Epidermal melanocyte (primary cell): Measurements from ENCODE around the gene MBD3L4.
"Not testable (repeated sequence)": the region's sequence is repeated elsewhere in the genome, so short reads cannot be mapped to it uniquely, and the experiment has no call there.

Source experiments
- DNase-seq: peaks from one replicate; pipeline ENCODE4 v3.0.0; 2011; ENCODE audit warnings: low spot score; ENCODE audit not compliant: insufficient read length

MBD3L4 gene

DNA sequence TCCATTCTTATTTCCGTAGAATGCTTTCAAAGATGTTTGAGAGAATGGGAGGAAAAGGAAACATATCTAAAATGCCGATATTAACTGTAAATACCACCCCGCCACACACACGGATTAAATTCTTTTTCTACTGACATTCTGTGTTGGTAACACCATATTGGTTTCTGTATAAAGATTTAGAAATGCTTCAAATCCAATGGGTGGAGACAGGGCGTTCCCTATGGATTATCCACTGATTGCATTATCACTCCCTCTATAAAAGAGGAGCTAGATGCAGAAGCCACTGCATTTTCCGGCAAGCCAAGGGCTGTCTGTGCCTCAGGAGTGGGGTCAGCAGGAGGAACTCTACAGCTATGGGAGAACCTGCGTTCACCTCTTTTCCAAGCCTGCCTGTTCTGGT lies 9.0 kb upstream of the MBD3L4 start, which contains the start of gene MBD3L2:
TSS of gene MBD3L2 (plus strand) at position 301 of the 400 bp plus-strand sequence. CDS start at position 354, 53 bp downstream.
- not testable (repeated sequence) for DNase-seq

DNA sequence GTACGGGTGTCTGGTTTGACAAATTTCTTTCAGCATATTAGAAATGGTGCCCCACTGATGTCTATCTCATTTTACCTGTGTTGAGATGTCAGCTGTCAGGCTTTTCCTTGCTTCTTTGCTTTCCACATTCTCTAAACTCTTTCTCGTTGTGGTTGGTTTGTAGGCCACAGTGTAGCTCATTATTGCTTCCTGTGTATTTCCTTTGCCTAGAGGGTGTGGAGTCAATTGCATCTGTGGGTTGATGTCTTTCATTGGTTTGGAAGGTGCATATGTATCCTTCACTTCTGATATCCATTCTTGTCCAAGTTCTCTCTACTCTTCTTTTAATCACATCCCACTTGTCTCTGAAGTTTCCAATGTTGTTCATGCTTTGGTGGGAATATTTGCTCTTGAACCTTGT lies 1.6 kb upstream of the MBD3L4 start:
- DNase-seq, result not testable (repeated sequence)

DNA sequence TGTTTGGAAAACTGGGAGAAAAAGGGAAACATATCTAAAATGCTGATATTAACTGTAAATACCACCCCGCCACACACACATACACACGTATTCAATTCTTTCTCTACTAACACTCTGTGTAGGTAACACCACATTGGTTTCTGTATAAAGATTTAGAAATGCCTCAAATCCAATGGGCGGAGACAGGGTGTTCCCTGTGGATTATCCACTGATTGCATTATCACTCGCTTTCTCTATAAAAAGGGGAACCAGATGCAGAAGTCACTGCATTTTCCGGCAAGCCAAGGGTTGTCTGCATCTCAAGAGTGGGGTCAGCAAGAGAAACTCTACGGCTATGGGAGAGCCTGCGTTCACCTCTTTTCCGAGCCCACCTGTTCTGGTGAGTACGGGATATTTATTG lies 9.7 kb downstream of the MBD3L4 start, which contains the start of gene MBD3L5:
TSS of gene MBD3L5 (plus strand) at position 301 of the 400 bp plus-strand sequence. CDS start at position 335, 34 bp downstream.
- not testable (repeated sequence) for DNase-seq

DNA sequence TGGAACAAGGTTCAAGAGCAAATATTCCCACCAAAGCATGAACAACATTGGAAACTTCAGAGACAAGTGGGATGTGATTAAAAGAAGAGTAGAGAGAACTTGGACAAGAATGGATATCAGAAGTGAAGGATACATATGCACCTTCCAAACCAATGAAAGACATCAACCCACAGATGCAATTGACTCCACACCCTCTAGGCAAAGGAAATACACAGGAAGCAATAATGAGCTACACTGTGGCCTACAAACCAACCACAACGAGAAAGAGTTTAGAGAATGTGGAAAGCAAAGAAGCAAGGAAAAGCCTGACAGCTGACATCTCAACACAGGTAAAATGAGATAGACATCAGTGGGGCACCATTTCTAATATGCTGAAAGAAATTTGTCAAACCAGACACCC lies 11.2 kb downstream of the MBD3L4 start:
- not testable (repeated sequence) for DNase-seq

GRCh38 chr19:7021331-7021730 lies 18.6 kb downstream of the MBD3L4 start, which contains the start of gene MBD3L2B:
Gene MBD3L2B, minus strand, starts transcription at chr19:7021431. Its CDS starts 34 bp downstream, at chr19:7021397.
- DNase-seq, result not testable (repeated sequence)

DNA sequence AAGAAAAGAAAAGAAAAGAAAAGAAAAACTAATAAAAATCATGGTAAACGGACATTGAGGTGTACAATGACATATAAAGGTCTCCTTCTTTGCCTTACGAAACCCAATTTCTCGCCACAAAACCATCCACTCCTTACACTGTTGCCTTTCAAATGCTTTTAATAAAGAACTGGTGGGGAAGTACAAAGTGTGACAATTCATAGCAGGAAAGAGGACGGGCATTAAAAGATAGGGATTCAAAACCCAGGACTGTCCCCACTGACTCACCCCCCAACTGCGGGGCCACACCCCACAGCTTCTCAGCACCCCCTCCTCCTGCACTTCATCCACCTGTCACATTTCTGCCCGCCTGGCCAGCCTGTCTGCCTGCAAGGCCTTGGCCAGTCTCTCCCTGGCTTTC lies 21.2 kb downstream of the MBD3L4 start:
- DNase-seq, result no peak

- no peak for DNase-seq
Measured at GRCh38 chr19:7013678-7014077, 26.3 kb downstream of the MBD3L4 start.

DNA sequence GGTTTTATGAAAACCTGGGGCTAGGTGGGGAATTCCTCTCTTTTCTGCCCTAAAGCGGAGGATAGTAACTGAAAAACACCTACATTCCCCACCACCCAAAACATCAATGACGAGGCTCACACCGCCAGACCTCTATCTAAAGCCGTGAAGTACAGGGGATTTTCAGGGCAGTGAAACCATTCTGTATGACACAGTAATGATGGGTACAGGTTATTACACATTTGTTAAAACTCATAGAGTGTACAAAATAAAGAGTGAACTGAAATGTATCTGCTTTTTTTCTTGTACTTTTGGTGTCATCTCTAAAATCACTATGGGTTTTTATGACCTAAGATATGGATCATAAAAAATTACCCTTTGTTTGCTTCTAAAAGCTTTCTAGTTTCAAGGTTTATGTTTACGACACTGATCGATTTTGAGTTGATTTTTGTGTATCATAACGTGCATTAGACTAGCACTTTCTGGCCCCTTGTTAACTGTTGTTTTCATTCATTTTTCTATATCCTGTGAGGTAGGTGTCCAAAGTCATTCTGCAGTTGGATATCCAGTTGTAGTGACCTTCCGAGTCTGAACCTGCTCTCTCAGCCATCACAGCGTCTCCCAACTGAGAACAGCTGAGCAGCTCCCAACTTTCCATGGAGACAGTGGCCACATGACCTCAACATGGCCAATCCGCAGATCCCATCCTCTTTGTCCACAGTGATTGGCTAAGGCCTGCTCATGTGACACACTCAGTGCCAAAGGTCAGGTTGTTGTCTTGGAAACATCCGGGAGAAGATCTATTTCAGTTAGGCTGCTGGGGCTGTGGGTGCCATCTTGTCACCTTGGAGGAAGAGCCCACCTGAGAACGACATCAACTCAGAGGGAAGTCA lies 29.0 kb downstream of the MBD3L4 start:
- DNase-seq, result no peak

- DNase-seq, result no peak
Measured at GRCh38 chr19:7007859-7008258, 32.1 kb downstream of the MBD3L4 start.

DNA sequence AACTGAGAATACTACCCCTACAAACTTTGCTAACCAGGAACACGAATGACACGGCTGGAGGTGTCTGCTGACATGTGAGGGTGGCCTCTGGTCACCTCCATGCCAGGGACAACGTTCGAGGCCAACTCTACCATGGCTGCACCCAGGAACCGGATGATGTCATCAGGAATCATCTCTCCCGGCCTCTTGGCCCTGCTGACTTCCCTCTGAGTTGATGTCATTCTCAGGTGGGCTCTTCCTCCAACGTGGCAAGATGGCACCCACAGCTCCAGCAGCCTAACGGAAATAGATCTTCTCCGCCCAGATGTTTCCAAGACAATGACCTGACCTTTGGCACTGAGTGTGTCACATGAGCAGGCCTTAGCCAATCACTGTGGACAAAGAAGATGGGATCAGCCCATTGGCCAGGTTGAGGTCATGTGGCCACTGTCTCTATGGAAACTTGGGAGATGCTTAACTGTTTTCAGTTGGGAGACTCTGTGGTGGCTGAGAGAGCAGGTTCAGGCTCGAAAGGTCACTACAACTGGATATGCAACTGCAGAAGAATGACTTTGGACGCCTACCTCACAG lies 33.8 kb downstream of the MBD3L4 start:
- no peak for DNase-seq

DNA sequence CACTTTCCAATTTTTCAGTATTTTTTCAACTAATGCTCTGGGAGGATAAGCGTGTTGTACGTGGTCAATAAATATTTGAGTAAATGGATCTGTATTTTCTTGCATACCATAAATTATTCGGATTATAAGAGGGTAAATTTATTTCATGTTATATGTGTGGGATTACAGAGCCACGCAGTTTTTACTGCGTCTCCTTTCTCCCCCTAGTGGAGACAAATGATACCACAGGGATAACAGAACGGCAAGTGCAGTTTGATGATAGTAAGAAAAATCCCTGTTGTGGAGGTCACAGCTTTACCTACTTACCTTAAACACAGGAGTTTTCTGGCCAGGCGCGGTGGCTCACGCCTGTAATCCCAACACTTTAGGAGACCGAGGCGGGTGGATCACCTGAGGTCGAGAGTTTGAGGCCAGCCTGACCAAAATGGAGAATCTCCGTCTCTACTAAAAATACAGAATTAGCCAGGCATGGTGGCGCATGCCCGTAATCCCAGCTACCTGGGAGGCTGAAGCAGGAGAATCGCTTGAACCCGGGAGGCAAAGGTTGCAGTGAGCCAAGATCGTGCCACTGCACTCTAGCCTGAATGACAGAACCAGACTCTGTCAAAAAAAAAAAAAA lies 35.6 kb downstream of the MBD3L4 start:
- DNase-seq, result no peak

DNA sequence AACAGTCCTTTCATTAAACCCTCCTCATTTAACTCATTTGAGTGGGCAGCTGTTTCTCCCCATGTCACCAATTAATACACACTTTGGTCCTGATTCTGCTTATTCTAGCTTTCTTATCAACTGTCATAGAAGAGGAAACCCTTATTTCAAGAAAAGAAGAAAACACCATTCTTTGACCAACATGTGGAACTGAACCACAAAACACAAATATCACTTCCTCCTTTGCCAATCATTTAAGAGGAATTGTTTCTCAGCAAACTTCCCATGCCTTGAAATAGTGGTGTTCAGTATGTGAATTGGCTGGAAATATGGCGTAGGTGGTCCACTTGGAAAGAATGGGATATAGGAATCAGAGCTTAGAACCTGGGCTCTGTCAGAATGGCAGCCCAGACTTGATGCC lies 39.2 kb downstream of the MBD3L4 start:
- no peak for DNase-seq

DNA sequence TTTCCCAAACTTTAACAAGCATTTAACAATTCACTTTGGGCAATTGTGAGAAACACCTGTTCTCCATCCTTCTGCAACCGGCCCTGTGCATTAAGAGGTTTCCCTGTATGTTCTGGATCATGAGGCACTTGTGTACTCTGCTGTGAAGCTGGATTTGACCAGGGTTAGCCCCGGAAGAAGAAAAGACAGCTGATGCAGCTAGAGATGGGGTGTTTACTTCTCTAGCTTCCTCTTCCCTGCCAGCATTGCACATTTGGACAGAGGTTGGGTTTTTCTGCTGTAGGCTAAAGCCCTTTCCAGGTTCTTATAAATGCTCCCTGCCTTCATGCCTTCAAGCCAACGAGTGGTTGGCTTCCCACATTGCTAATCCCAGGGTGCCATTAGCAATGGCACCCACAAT lies 39.6 kb downstream of the MBD3L4 start:
- DNase-seq, result no peak

GRCh38 chr19:6999933-7000332 lies 40.0 kb downstream of the MBD3L4 start:
- no peak for DNase-seq

DNA sequence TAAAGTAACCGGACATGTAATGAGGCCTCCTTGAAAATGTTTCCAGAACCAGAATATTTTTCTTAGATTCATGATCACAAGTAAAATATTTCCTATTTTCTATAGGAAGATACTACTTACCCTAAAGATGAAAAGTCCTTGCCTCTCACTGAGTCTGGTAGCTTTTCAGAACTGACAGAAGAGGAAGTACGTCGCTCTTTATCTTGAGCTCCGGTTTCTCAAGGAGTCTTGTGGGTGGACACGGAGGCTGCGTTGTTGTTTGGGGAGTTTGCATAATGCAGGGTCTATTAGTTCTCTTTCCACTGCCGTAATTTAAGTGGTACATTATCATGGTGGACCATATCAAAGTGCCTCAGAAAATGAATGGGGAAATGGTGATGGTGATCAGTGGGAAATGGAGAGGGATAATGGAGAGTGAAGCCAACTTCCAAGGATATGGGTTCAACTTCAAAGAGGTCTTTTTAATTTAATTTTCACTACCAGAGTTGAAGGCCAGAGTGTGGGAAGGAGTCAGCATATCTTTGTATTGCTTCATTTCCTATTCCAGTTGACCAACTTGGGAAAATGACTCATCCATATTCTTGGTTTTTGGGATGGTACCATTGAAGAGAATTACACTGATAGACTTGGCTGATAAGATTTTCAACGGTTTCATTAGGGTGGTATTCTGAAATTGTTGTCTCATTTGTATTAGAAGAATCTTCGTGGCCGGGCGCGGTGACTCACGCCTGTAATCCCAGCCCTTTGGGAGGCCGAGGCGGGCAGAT lies 42.1 kb downstream of the MBD3L4 start:
- no peak for DNase-seq

DNA sequence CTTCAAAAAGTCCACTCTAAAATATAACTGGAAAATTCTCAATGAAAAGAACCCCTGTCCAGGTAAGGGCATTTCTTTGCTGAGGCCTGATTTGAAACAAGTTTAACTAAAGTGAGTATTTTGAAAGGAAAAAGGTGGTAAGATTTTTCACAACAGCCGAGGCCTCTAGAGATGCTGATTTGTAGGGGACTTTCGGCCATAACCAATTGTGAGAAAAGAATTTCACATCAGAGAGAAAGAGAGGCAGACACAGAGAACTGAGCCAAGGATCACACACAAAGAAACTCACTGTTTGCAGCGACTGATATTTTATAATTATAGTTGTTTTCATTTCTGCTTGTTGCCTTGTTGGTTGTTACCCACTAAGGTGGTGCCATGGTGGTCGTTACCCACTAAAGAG lies 43.2 kb downstream of the MBD3L4 start:
- no peak for DNase-seq

- no peak for DNase-seq
Measured at GRCh38 chr19:6995054-6995453, 44.9 kb downstream of the MBD3L4 start.

- DNase-seq, result no peak
Measured at GRCh38 chr19:6988257-6988656, 51.7 kb downstream of the MBD3L4 start.

DNA sequence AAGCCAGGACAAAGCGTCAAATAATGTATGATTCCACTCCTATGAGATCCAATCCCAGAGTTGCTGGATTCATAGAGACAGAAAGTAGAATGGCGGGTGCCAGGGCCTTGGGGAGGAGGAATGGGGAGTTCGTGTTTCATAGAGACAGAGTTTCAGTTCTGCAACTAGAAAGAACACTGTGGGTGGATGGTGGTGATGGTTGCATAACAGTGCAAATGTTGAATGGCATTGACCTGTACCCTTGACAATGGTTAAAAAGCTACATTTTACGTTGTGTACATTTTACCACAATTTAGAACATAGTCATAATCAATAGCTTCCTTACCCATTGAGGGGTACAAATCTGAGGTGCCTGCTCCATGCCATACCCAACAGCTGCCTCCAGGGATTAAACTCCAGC lies 52.1 kb downstream of the MBD3L4 start:
- DNase-seq, result no peak
